Activated CD4-positive, alpha-beta T cell treated with anti-CD3 and anti-CD28 coated beads for 36 hours (primary cell): Measurements from ENCODE around the gene TSPAN3. TPM values are rescaled to one million over a fixed set of nuclear protein-coding genes. Genes with fewer than 3 reads are reported as not detected.

Experiments used
- ATAC-seq: fragments of 200-7000 bp; cut with Tn5 transposase; one replicate; pipeline ENCODE4 v1.10.0; 2021; ENCODE audit warnings: mild to moderate bottlenecking, moderate library complexity
- CTCF ChIA-PET: fragments of 350-600 bp; sonication (Branson Sonifier 250); formaldehyde crosslinking; loops from one replicate; lab custom pipeline; 2021; ENCODE audit warnings: antibody characterized with exemption; lab: Charles Lee
- POLR2A ChIA-PET: fragments of 350-600 bp; sonication (Branson Sonifier 250); formaldehyde crosslinking; loops from one replicate; lab custom pipeline; 2021; ENCODE audit warnings: antibody characterized with exemption, inconsistent platforms; lab: Charles Lee
- DNase-seq: peaks from one replicate; pipeline ENCODE4 v3.0.0-alpha.2; 2020
- H3K27ac Mint-ChIP-seq: one replicate; pipeline ENCODE4 v1.8.0; 2021; ENCODE audit warnings: mixed read lengths
- H3K27me3 Mint-ChIP-seq: one replicate; pipeline ENCODE4 v1.8.0; 2021; ENCODE audit warnings: mixed read lengths
- H3K36me3 Mint-ChIP-seq: one replicate; pipeline ENCODE4 v1.8.0; 2021; ENCODE audit warnings: low read depth, mixed read lengths
- H3K4me1 Mint-ChIP-seq: one replicate; pipeline ENCODE4 v1.8.0; 2021; ENCODE audit warnings: mixed read lengths
- H3K4me3 Mint-ChIP-seq: one replicate; pipeline ENCODE4 v1.8.0; 2021; ENCODE audit warnings: mild to moderate bottlenecking, moderate library complexity, mixed read lengths
- H3K9me3 Mint-ChIP-seq: one replicate; pipeline ENCODE4 v1.8.0; 2021; ENCODE audit warnings: low read depth, mixed read lengths
- intact Hi-C, 2 experiments: fragments of 100-400 bp; cut with DNase I in 1 of 2; cut with micrococcal nuclease in 1 of 2; formaldehyde crosslinking; loops; one replicate each; pipeline versions ENCODE4 v1.14.2 to v1.15.1; 2022 to 2024; cut with DNase I, micrococcal nuclease
- total RNA-seq, 2 experiments: library from RNA; stranded (reverse); gene quantifications; one replicate each; pipeline ENCODE4 v1.2.3, GENCODE V29; 2021

Gene TSPAN3
- total RNA-seq, 2 experiments from 2014 or later, result 26.2 to 28.4 TPM

GRCh38 chr15:77009176-77009575 is 61.7 kb downstream of the TSPAN3 start:
- H3K36me3 Mint-ChIP-seq, result peaks cover 54% of the 10 kb centered on the region
- peak overlapping the region; percentile 39 for H3K27ac Mint-ChIP-seq
- H3K27me3 Mint-ChIP-seq, result no peaks in the 10 kb centered on the region
- intact Hi-C loops, result loop anchor here in 1 of 2 experiments (10.0 kb wide), 1 partner anchor 1026 kb away; no protein-coding TSS in a partner anchor
- peaks cover 4% of the 10 kb centered on the region for H3K9me3 Mint-ChIP-seq
- no peak for DNase-seq
- ChIA-PET CTCF (interaction anchor here (0.7 kb wide), 1 partner anchor 12 kb away, joined by 3 read pairs; no protein-coding TSS in a partner anchor), POLR2A (no interaction called here)
- H3K4me1 Mint-ChIP-seq, result peaks cover 80% of the 10 kb centered on the region
- no peak overlapping the region for H3K4me3 Mint-ChIP-seq
- ATAC-seq, result no peak

DNA sequence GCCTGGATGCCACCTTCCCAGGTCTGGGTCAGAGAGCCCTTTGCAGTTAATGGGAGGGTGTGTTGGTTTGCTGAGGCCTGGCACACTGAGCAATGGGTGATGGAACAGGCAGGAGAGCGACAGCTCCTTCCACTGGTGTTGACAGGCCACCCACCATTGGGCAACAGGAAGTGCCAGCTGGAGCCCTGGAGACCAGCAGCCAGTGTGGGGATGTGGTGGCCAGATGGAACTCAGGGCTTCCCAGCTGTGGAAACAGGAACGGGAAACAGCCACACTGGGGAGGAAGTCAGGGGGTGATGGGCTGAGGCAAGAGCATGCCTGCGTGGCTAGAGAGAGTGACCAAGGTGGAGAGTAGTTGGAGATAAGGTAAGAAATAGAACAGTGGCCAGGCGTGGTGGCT is 66.7 kb downstream of the TSPAN3 start:
- POLR2A ChIA-PET, result interaction anchor here (0.7 kb wide), 1 partner anchor 24 kb away, joined by 3 read pairs; no protein-coding TSS in a partner anchor
- intact Hi-C loops, result loop anchor here in 1 of 2 experiments (10.0 kb wide), 1 partner anchor 1031 kb away; no protein-coding TSS in a partner anchor
- Mint-ChIP-seq H3K4me1 (peaks cover 81% of the 10 kb centered on the region), H3K9me3 (peaks cover 6% of the 10 kb centered on the region), H3K4me3 (peak overlapping the region; percentile 36), H3K27ac (peak overlapping the region; percentile 94), H3K27me3 (no peaks in the 10 kb centered on the region), H3K36me3 (peaks cover 56% of the 10 kb centered on the region)
- DNase-seq, result no peak
- ATAC-seq, result no peak
- CTCF ChIA-PET, result interaction anchor here (3.2 kb wide), 1 partner anchor 9 kb away, joined by 9 read pairs; no protein-coding TSS in a partner anchor

GRCh38 chr15:77002954-77003912 is 67.7 kb downstream of the TSPAN3 start:
- H3K27me3 Mint-ChIP-seq, result no peaks in the 10 kb centered on the region
- ATAC-seq (peak; percentile 86), DNase-seq (peak; percentile 88)
- peak overlapping the region; percentile 67 for H3K4me3 Mint-ChIP-seq
- peaks cover 64% of the 10 kb centered on the region for H3K36me3 Mint-ChIP-seq
- peaks cover 84% of the 10 kb centered on the region for H3K4me1 Mint-ChIP-seq
- POLR2A ChIA-PET, result interaction anchor here (1.0 kb wide), 1 partner anchor 35 kb away, joined by 4 read pairs; no protein-coding TSS in a partner anchor
- H3K9me3 Mint-ChIP-seq, result peaks cover 6% of the 10 kb centered on the region
- intact Hi-C loops, result loop anchor here (1.0 to 10.0 kb wide), 4 partner anchors 10 to 1032 kb away; no protein-coding TSS in a partner anchor
- CTCF ChIA-PET, result interaction anchor here (0.6 to 3.2 kb wide), 5 partner anchors 10 to 1290 kb away, joined by 3 to 9 read pairs (median 3); partner anchors contain the start of gene CSPG4
- H3K27ac Mint-ChIP-seq, result peak overlapping the region; percentile 94

GRCh38 chr15:77002436-77002835 is 68.5 kb downstream of the TSPAN3 start:
- ChIA-PET POLR2A (interaction anchor here (1.0 kb wide), 1 partner anchor 36 kb away, joined by 4 read pairs; no protein-coding TSS in a partner anchor), CTCF (interaction anchor here (1.0 to 3.2 kb wide), 2 partner anchors 11 to 17 kb away, joined by 6 to 9 read pairs; no protein-coding TSS in a partner anchor)
- DNase-seq (no peak), ATAC-seq (no peak)
- H3K4me3 Mint-ChIP-seq, result peak overlapping the region; percentile 67
- peaks cover 64% of the 10 kb centered on the region for H3K36me3 Mint-ChIP-seq
- peaks cover 89% of the 10 kb centered on the region for H3K4me1 Mint-ChIP-seq
- peaks cover 6% of the 10 kb centered on the region for H3K9me3 Mint-ChIP-seq
- no peaks in the 10 kb centered on the region for H3K27me3 Mint-ChIP-seq
- intact Hi-C loops, result loop anchor here (2.0 to 10.0 kb wide), 2 partner anchors 18 to 1032 kb away; no protein-coding TSS in a partner anchor
- peak overlapping the region; percentile 94 for H3K27ac Mint-ChIP-seq

GRCh38 chr15:77001966-77002365 is 68.9 kb downstream of the TSPAN3 start:
- ChIA-PET POLR2A (interaction anchor here (0.5 kb wide), 1 partner anchor 39 kb away, joined by 5 read pairs; no protein-coding TSS in a partner anchor), CTCF (interaction anchor here (0.6 to 0.9 kb wide), 4 partner anchors 11 to 29 kb away, joined by 3 read pairs; no protein-coding TSS in a partner anchor)
- intact Hi-C loops, result loop anchor here (2.0 to 10.0 kb wide), 2 partner anchors 19 to 1033 kb away; no protein-coding TSS in a partner anchor

DNA sequence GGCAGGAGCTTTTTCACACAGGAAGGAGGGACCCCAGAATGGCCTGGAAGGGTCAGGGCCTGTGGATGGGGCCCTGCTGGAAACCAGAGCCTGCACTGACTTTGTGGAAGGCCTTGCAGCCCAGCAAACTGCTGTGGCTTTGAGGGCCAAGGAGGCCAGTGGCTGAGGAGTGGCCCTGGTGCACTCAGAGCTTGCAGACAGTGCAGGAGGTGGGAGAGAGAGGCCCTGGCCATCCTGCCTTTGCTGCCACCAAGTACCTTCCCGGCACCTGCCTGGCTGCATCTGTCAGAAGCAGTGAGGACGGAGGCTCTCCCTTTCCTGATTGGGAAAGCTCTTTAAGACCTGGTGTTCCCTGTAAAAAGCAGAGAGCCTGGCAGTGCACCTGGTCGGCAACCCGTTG is 69.6 kb downstream of the TSPAN3 start:
- Mint-ChIP-seq H3K4me3 (peak overlapping the region; percentile 46), H3K9me3 (peaks cover 6% of the 10 kb centered on the region), H3K27ac (peak overlapping the region; percentile 63), H3K27me3 (no peaks in the 10 kb centered on the region), H3K36me3 (peaks cover 68% of the 10 kb centered on the region), H3K4me1 (peaks cover 88% of the 10 kb centered on the region)
- no peak for DNase-seq
- intact Hi-C loops, result loop anchor here in 1 of 2 experiments (10.0 kb wide), 1 partner anchor 1033 kb away; no protein-coding TSS in a partner anchor
- CTCF ChIA-PET, result interaction anchor here (0.6 to 0.9 kb wide), 4 partner anchors 12 to 28 kb away, joined by 3 read pairs; no protein-coding TSS in a partner anchor
- ATAC-seq, result no peak
- POLR2A ChIA-PET, result interaction anchor here (0.5 kb wide), 1 partner anchor 40 kb away, joined by 5 read pairs; no protein-coding TSS in a partner anchor

More at GRCh38 chr15:77001966-77002365, 68.9 kb downstream of the TSPAN3 start:
- Mint-ChIP-seq H3K36me3 (peaks cover 69% of the 10 kb centered on the region), H3K9me3 (peaks cover 6% of the 10 kb centered on the region), H3K4me3 (peak overlapping the region; percentile 67), H3K27me3 (no peaks in the 10 kb centered on the region), H3K4me1 (peaks cover 93% of the 10 kb centered on the region), H3K27ac (peak overlapping the region; percentile 94)
- ATAC-seq, result no peak
- no peak for DNase-seq

- Mint-ChIP-seq H3K4me3 (no peak overlapping the region), H3K27me3 (no peaks in the 10 kb centered on the region), H3K27ac (no peak overlapping the region), H3K9me3 (peaks cover 6% of the 10 kb centered on the region), H3K36me3 (peaks cover 60% of the 10 kb centered on the region), H3K4me1 (peaks cover 76% of the 10 kb centered on the region)
- POLR2A ChIA-PET, result no interaction called here
- CTCF ChIA-PET, result interaction anchor here (2.5 kb wide), 1 partner anchor 26 kb away, joined by 10 read pairs; no protein-coding TSS in a partner anchor
- no peak for DNase-seq
- no peak for ATAC-seq
- intact Hi-C loops, result loop anchor here (2.0 to 10.0 kb wide), 3 partner anchors 15 to 1545 kb away; partner anchors contain the start of gene SIN3A (in 1 of the 2)
Measured at GRCh38 chr15:76999996-77000395, 70.9 kb downstream of the TSPAN3 start.

GRCh38 chr15:76998663-76999285 is 72.1 kb downstream of the TSPAN3 start:
- intact Hi-C loops, result loop anchor here (2.0 to 10.0 kb wide), 2 partner anchors 16 to 1544 kb away; partner anchors contain the start of gene SIN3A (in 1 of the 2)
- H3K27me3 Mint-ChIP-seq, result no peaks in the 10 kb centered on the region
- peaks cover 76% of the 10 kb centered on the region for H3K4me1 Mint-ChIP-seq
- ATAC-seq (no peak), DNase-seq (no peak)
- H3K36me3 Mint-ChIP-seq, result peaks cover 49% of the 10 kb centered on the region
- peak overlapping the region; percentile 97 for H3K4me3 Mint-ChIP-seq
- ChIA-PET POLR2A (interaction anchor here (0.9 to 1.9 kb wide), 4 partner anchors 11 to 37 kb away, joined by 3 to 7 read pairs (median 4); no protein-coding TSS in a partner anchor), CTCF (interaction anchor here (0.7 to 3.6 kb wide), 11 partner anchors 8 to 940 kb away, joined by 3 to 26 read pairs (median 5); no protein-coding TSS in a partner anchor)
- H3K27ac Mint-ChIP-seq, result peak overlapping the region; percentile 96
- H3K9me3 Mint-ChIP-seq, result no peaks in the 10 kb centered on the region

- Mint-ChIP-seq H3K4me1 (peaks cover 67% of the 10 kb centered on the region), H3K27me3 (no peaks in the 10 kb centered on the region), H3K27ac (peak overlapping the region; percentile 96), H3K9me3 (no peaks in the 10 kb centered on the region), H3K36me3 (peaks cover 42% of the 10 kb centered on the region), H3K4me3 (peak overlapping the region; percentile 97)
- DNase-seq (peak; percentile 86), ATAC-seq (peak; percentile 48)
- intact Hi-C loops, result loop anchor here (1.0 to 10.0 kb wide), 4 partner anchors 8 to 1542 kb away; partner anchors contain the start of gene SIN3A (in 1 of the 2)
- ChIA-PET CTCF (interaction anchor here (0.6 to 3.6 kb wide), 9 partner anchors 9 to 63 kb away, joined by 3 to 26 read pairs (median 5); no protein-coding TSS in a partner anchor), POLR2A (interaction anchor here (1.6 to 1.9 kb wide), 2 partner anchors 17 to 27 kb away, joined by 3 to 7 read pairs; no protein-coding TSS in a partner anchor)
Measured at GRCh38 chr15:76996526-76997401, 74.1 kb downstream of the TSPAN3 start.
